ENCODE results near the gene IL3RA.
"Not testable (repeated sequence)": the region's sequence is repeated elsewhere in the genome, so short reads cannot be mapped to it uniquely, and the experiment has no call there.

IL3RA gene

GRCh38 chrX:1400742-1401471, 64.3 kb downstream of the IL3RA start:
- DNase-seq = no peak

GRCh38 chrX:1401611-1402430, 65.2 kb downstream of the IL3RA start:
- no peak for DNase-seq

- DNase-seq = no peak
These were observed 66.6 kb downstream of the IL3RA start for GRCh38 chrX:1403228-1403627.

GRCh38 chrX:1403867-1404266, 67.3 kb downstream of the IL3RA start:
- not testable (repeated sequence) for DNase-seq

- DNase-seq = not testable (repeated sequence)
These were observed 69.2 kb downstream of the IL3RA start for GRCh38 chrX:1405769-1406168.

GRCh38 chrX:1407035-1407434, 70.5 kb downstream of the IL3RA start:
- no peak for DNase-seq

- DNase-seq = no peak
These were observed 74.7 kb downstream of the IL3RA start for GRCh38 chrX:1411326-1411725.

- no peak for DNase-seq
These were observed 76.1 kb downstream of the IL3RA start for GRCh38 chrX:1412551-1413161.

- DNase-seq = no peak
These were observed 79.8 kb downstream of the IL3RA start for GRCh38 chrX:1416327-1416784.

GRCh38 chrX:1416965-1417760, 80.6 kb downstream of the IL3RA start:
- no peak for DNase-seq

GRCh38 chrX:1417921-1418771, 81.6 kb downstream of the IL3RA start:
- no peak for DNase-seq

GRCh38 chrX:1418901-1419544, 82.4 kb downstream of the IL3RA start:
- DNase-seq = no peak

- DNase-seq = no peak
These were observed 83.2 kb downstream of the IL3RA start for GRCh38 chrX:1419545-1420355.

- DNase-seq = no peak
These were observed 83.8 kb downstream of the IL3RA start for GRCh38 chrX:1420371-1420770.

GRCh38 chrX:1421433-1422134, 85.0 kb downstream of the IL3RA start:
- no peak for DNase-seq

GRCh38 chrX:1422135-1422465, 85.5 kb downstream of the IL3RA start:
- DNase-seq = no peak

GRCh38 chrX:1423215-1423614, 86.6 kb downstream of the IL3RA start:
- no peak for DNase-seq

- DNase-seq = no peak
These were observed 87.7 kb downstream of the IL3RA start for GRCh38 chrX:1424147-1424851.

GRCh38 chrX:1425381-1425780, 88.8 kb downstream of the IL3RA start:
- no peak for DNase-seq

Measured in CD4-positive, alpha-beta T cell treated with Interleukin-17A for 4 hours (primary cell).